GM18951 (cell line): Measurements from ENCODE around the gene MPRIP.

Experiments
- POLR2A ChIP-seq: IDR thresholded peaks from 4 replicates; pipeline ENCODE4 v1.6.1; 2011; ENCODE audit warnings: mild to moderate bottlenecking; ENCODE audit not compliant: insufficient read length, insufficient read depth; ENCODE audit errors: extremely low read depth
- in situ Hi-C: fragments of 300-500 bp; cut with MboI; formaldehyde crosslinking; loops from one replicate; pipeline ENCODE4 v1.12.0; 2022; ENCODE audit warnings: low sequenced_read_pairs, mixed read lengths, inconsistent platforms; ENCODE audit not compliant: unreplicated experiment

The MPRIP gene

GRCh38 chr17:17079336-17079735, 37.1 kb downstream of the MPRIP start:
- in situ Hi-C loops = no loop called here
- no peak for TF ChIP-seq POLR2A

DNA sequence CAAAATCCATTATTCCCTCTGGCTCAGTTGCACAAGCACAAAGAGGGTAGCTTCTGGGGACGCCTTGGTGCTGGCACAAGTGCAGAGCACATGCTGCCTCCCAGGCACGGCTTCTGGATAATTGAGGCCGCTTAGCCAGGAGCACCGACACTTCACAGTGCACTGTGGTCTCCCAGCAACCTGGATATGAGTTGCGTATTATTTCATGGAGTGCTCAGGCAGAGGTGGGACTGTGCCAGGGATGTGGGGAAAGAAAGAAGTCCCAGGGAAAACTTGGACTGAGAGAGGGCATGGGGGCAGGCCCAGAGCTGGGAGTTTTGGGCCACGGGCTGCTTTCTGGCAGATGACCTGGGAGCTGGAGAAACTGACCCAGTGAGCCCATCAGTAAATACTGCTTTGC, 37.5 kb downstream of the MPRIP start:
- in situ Hi-C loops = no loop called here
- TF ChIP-seq POLR2A = no peak

DNA sequence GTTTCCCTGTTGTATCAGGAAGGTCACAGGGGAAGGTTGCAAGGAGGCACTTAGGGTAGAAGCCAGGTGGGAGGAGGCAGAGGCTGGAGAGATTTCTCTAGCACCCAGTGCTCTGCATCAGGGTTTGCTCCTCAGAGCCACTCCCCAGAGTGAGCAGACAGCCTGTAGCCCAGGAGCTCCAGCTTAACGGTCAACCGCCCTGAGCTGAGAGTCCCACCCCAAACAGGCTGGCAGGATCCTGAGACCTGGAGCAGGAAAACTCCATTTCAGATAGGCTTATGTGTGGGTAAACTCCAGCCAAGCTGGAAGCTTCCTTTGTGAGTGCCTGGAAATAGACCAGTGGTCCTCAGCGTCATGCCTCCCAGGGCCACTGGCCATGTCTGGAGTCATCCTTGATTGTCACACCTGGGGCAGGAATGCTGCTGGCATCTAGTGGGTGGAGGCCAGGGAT, 37.9 kb downstream of the MPRIP start:
- in situ Hi-C loops = no loop called here
- TF ChIP-seq POLR2A = no peak

DNA sequence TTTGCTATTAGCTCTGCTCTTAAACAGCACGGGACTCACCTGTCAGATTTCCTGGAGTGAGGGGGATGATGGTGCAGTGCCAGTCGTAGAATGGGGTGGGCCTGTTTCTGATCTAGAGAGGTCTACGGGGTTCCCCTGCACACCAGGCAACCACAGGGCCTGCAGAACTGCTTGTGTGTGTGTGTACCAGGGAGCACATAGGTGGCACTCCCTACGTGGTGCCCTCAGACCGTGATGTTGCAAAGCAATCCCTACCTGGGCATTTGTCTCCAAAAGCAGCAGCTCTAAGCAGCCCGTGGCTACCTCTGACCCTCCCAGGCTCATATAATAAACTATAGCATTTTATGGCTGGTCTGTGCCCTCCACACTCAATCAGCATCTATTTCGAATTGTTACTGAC, 38.5 kb downstream of the MPRIP start:
- in situ Hi-C loops = no loop called here
- TF ChIP-seq POLR2A = no peak

GRCh38 chr17:17081304-17081940, 39.2 kb downstream of the MPRIP start:
- in situ Hi-C loops = no loop called here
- no peak for TF ChIP-seq POLR2A

GRCh38 chr17:17082878-17083277, 40.6 kb downstream of the MPRIP start:
- TF ChIP-seq POLR2A = no peak
- in situ Hi-C loops = no loop called here

- TF ChIP-seq POLR2A = no peak
- in situ Hi-C loops = no loop called here
Measured at GRCh38 chr17:17084317-17084835, 42.1 kb downstream of the MPRIP start.

- no peak for TF ChIP-seq POLR2A
- in situ Hi-C loops = no loop called here
Measured at GRCh38 chr17:17084941-17085340, 42.7 kb downstream of the MPRIP start.

DNA sequence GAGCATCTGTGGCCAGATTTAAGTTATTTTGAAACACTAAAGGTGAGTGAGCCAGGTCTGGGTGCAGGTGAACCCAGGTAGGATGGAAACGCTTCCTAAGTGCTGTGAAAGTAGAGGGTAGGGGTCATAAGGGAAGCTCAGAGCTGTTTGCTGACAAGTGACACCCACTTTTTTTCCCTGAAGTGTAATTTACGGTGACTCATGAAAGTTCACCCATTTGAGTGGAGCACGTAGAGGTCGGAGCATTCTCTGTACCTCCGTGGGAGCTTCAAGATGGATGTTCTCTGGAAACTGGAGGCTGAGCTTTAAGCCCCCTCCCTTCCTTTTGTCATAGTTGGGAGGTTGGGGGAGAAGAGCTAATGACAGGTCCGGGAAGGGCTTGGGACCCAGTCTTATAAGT, 44.3 kb downstream of the MPRIP start:
- no peak for TF ChIP-seq POLR2A
- in situ Hi-C loops = no loop called here

- in situ Hi-C loops = no loop called here
- no peak for TF ChIP-seq POLR2A
Measured at GRCh38 chr17:17087424-17088015, 45.3 kb downstream of the MPRIP start.

GRCh38 chr17:17088086-17088485, 45.8 kb downstream of the MPRIP start:
- no peak for TF ChIP-seq POLR2A
- in situ Hi-C loops = no loop called here

- TF ChIP-seq POLR2A = no peak
Measured at GRCh38 chr17:17088541-17089525, 46.6 kb downstream of the MPRIP start.

More at GRCh38 chr17:17088541-17089525, 46.6 kb downstream of the MPRIP start:
- in situ Hi-C loops = no loop called here
